GM12878 (cell line): ENCODE data around the gene SYNPO2L. TPM values are rescaled to one million over a fixed set of nuclear protein-coding genes. Genes with fewer than 3 reads are reported as not detected.

Experiments used
- BCL11A ChIP-seq: IDR thresholded peaks from 2 replicates; pipeline ENCODE4 v1.6.1; 2011; ENCODE audit warnings: low read depth, low read length
- DPF2 ChIP-seq: fragments of 450-650 bp; IDR thresholded peaks from 2 replicates; pipeline ENCODE4 v1.6.1; 2017; ENCODE audit warnings: mild to moderate bottlenecking
- EP300 ChIP-seq, 2 experiments: fragments of 150-350 bp in 1 of 2; IDR thresholded peaks; 2 replicates each; pipeline ENCODE4 v1.6.1; 2011 to 2012; ENCODE audit warnings: low read depth in 2 of 2, low read length in 2 of 2, borderline replicate concordance in 1 of 2, improper control_type of control experiment in 1 of 2, inconsistent platforms in 1 of 2; ENCODE audit not compliant: control insufficient read depth in 1 of 2
- ETV6 ChIP-seq, 2 experiments: fragments of 450-650 bp in 1 of 2; IDR thresholded peaks in 1 of 2; conservative IDR thresholded peaks in 1 of 2; 2 replicates each; pipeline ENCODE4 v1.6.1; 2014; ENCODE audit warnings: antibody characterized with exemption in 1 of 2, borderline replicate concordance in 1 of 2, low read depth in 1 of 2, mild to moderate bottlenecking in 1 of 2, moderate library complexity in 1 of 2
- IRF4 ChIP-seq: IDR thresholded peaks from 2 replicates; pipeline ENCODE4 v1.6.1; 2011; ENCODE audit warnings: low read depth, low read length
- JUNB ChIP-seq: IDR thresholded peaks from 2 replicates; pipeline ENCODE4 v1.6.1; 2016; ENCODE audit warnings: antibody characterized with exemption, mild to moderate bottlenecking
- MEF2B ChIP-seq: fragments of 450-650 bp; IDR thresholded peaks from 2 replicates; pipeline ENCODE4 v1.6.1; 2018; ENCODE audit warnings: mild to moderate bottlenecking, moderate library complexity; ENCODE audit not compliant: partially characterized antibody, poor library complexity, severe bottlenecking
- MTA2 ChIP-seq: fragments of 450-650 bp; IDR thresholded peaks from 2 replicates; pipeline ENCODE4 v1.6.1; 2016; ENCODE audit warnings: low read depth, mild to moderate bottlenecking, moderate library complexity
- NFYA ChIP-seq: IDR thresholded peaks from 2 replicates; pipeline ENCODE4 v1.6.1; 2011; ENCODE audit warnings: low read depth, mild to moderate bottlenecking, low read length, improper control_type of control experiment, borderline replicate concordance
- NFYB ChIP-seq: IDR thresholded peaks from 2 replicates; pipeline ENCODE4 v1.6.1; 2011; ENCODE audit warnings: low read depth, mild to moderate bottlenecking, low read length, improper control_type of control experiment, moderate library complexity; ENCODE audit not compliant: insufficient read depth
- RELA ChIP-seq: fragments of 450-650 bp; IDR thresholded peaks from 2 replicates; pipeline ENCODE4 v1.8.0; 2014; ENCODE audit warnings: borderline replicate concordance; ENCODE audit not compliant: partially characterized antibody
- RFX5 ChIP-seq: IDR thresholded peaks from 2 replicates; pipeline ENCODE4 v1.6.1; 2011; ENCODE audit warnings: low read depth, low read length, improper control_type of control experiment
- RUNX3 ChIP-seq: IDR thresholded peaks from 2 replicates; pipeline ENCODE4 v1.6.1; 2012; ENCODE audit warnings: low read length, inconsistent platforms
- SMAD5 ChIP-seq: IDR thresholded peaks from 2 replicates; pipeline ENCODE4 v1.6.1; 2016; ENCODE audit warnings: antibody characterized with exemption, low read depth
- SMC3 ChIP-seq: IDR thresholded peaks from 2 replicates; pipeline ENCODE4 v1.6.1; 2011; ENCODE audit warnings: low read length, improper control_type of control experiment, borderline replicate concordance
- SREBF2 ChIP-seq: IDR thresholded peaks from 2 replicates; pipeline ENCODE4 v1.6.1; 2012; ENCODE audit warnings: mild to moderate bottlenecking, low read length
- TCF7 ChIP-seq: IDR thresholded peaks from 2 replicates; pipeline ENCODE4 v1.6.1; 2014; ENCODE audit warnings: antibody characterized with exemption, borderline replicate concordance
- ZBED1 ChIP-seq: IDR thresholded peaks from 2 replicates; pipeline ENCODE4 v1.6.1; 2016; ENCODE audit warnings: borderline replicate concordance
- polyA plus RNA-seq, 11 experiments: library from polyadenylated mRNA; depleted of rRNA in 4 of 11; unstranded in 6 of 11; stranded (reverse) in 5 of 11; fragments of >200 nt; fragmentation: Nextera tagmentation in 4 of 11; fragmentation: Illumina TruSeq in 1 of 11; extraction: Ambion mirVana in 4 of 11; extraction: Trizol in 1 of 11; gene quantifications; 1 replicate in 1 of 11; 2 replicates in 10 of 11; pipeline versions ENCODE4 v1.2.1 to v1.2.3, GENCODE V29; 2011 to 2016; ENCODE audit warnings: inconsistent platforms in 2 of 11, missing spikeins in 2 of 11, low read depth in 1 of 11
- total RNA-seq, 4 experiments: library from RNA; depleted of rRNA in 3 of 4; stranded (reverse); fragments of >200 nt in 3 of 4; fragmentation: Illumina TruSeq in 1 of 4; extraction: Trizol in 1 of 4; gene quantifications; 2 replicates each; pipeline versions ENCODE4 v1.2.1 to v1.2.3, GENCODE V29; 2013 to 2021
- TF ChIP-seq, protein P1 (sequence below): fragments of 450-650 bp; conservative IDR thresholded peaks from 2 replicates; pipeline ENCODE4 v1.6.1; 2017; ENCODE audit warnings: mild to moderate bottlenecking, moderate library complexity
- TF ChIP-seq, protein P2 (sequence below), 3 experiments: IDR thresholded peaks in 2 of 3; conservative IDR thresholded peaks in 1 of 3; 2 replicates each; pipeline ENCODE4 v1.5.1; 2011; ENCODE audit warnings: low read depth in 3 of 3, low read length in 3 of 3, mild to moderate bottlenecking in 3 of 3, control low read depth in 2 of 3, moderate library complexity in 2 of 3, inconsistent platforms in 1 of 3, mixed read lengths in 1 of 3; ENCODE audit not compliant: control insufficient read depth in 2 of 3, insufficient read depth in 1 of 3; ENCODE audit errors: extremely low read depth in 1 of 3
- TF ChIP-seq, protein P3 (sequence below): fragments of 150-350 bp; IDR thresholded peaks from 2 replicates; pipeline ENCODE4 v1.6.1; 2014; ENCODE audit warnings: mild to moderate bottlenecking, low read depth, low read length
- TF ChIP-seq, protein P4 (sequence below): fragments of 450-650 bp; IDR thresholded peaks from 2 replicates; pipeline ENCODE4 v1.6.1; 2017; ENCODE audit warnings: mild to moderate bottlenecking, low read depth, inconsistent platforms; ENCODE audit not compliant: poor library complexity, severe bottlenecking

The SYNPO2L gene
- total and polyA plus RNA-seq, 10 of the 15 experiments (the other 5 are each of a cell fraction or from before 2014, with no cell fraction given): 0.01 to 2.3 (median 0.59) TPM

DNA sequence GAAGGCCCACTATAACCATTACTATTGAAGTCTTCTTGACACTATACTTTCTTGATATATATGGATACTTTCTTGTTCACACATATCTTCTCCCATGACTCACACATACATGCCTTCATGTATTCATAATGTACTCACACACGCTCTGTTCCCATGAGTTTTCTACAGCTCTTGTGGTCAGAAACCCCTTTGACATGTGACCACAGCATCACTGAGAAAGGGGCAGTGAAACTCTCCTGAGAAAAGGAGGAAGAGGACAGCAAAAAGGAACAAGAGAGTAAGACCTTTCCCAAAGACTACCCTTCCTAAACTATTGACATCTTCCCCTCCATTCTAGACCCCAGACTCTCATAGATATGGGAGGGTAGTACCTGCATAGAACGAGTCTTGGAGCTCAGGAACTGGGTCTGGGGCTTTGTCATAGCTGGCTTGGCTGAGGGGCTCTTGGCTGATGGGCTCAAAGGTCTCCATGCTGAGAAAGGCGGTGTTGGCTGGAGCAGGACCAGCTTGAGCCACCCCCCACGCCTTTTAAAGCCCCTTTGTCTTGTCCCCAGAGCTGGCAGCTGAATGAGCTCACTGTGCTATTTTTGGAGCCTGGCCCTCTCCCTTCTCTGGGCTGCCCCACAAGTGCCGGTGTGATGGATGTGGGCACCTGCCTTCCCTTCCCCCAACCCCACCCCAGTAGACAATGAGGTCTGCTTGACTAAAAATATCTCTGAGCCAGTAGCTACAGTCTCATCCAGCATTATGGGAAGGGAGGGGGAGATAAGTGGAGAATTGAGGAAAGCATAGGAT, 5.1 kb downstream of the SYNPO2L start (continued):
- TF ChIP-seq, protein P1, sequence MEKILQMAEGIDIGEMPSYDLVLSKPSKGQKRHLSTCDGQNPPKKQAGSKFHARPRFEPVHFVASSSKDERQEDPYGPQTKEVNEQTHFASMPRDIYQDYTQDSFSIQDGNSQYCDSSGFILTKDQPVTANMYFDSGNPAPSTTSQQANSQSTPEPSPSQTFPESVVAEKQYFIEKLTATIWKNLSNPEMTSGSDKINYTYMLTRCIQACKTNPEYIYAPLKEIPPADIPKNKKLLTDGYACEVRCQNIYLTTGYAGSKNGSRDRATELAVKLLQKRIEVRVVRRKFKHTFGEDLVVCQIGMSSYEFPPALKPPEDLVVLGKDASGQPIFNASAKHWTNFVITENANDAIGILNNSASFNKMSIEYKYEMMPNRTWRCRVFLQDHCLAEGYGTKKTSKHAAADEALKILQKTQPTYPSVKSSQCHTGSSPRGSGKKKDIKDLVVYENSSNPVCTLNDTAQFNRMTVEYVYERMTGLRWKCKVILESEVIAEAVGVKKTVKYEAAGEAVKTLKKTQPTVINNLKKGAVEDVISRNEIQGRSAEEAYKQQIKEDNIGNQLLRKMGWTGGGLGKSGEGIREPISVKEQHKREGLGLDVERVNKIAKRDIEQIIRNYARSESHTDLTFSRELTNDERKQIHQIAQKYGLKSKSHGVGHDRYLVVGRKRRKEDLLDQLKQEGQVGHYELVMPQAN: no peak
- peak; percentile 45; the same call in 1 of the 2 replicates for TF ChIP-seq MTA2
- TF ChIP-seq EP300 (IDR thresholded peaks at IDR 0.05; ENCODE audit: borderline replicate concordance in 1 of 2, control insufficient read depth in 1 of 2, low read depth in 2 of 2, low read length in 2 of 2): peak; percentile 26 to 45; a peak in 1 of 4 replicates
- TF ChIP-seq, protein P2, sequence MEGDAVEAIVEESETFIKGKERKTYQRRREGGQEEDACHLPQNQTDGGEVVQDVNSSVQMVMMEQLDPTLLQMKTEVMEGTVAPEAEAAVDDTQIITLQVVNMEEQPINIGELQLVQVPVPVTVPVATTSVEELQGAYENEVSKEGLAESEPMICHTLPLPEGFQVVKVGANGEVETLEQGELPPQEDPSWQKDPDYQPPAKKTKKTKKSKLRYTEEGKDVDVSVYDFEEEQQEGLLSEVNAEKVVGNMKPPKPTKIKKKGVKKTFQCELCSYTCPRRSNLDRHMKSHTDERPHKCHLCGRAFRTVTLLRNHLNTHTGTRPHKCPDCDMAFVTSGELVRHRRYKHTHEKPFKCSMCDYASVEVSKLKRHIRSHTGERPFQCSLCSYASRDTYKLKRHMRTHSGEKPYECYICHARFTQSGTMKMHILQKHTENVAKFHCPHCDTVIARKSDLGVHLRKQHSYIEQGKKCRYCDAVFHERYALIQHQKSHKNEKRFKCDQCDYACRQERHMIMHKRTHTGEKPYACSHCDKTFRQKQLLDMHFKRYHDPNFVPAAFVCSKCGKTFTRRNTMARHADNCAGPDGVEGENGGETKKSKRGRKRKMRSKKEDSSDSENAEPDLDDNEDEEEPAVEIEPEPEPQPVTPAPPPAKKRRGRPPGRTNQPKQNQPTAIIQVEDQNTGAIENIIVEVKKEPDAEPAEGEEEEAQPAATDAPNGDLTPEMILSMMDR (IDR thresholded peaks at IDR 0.05 in 2 of 3, conservative IDR thresholded peaks at IDR 0.05 in 1 of 3; ENCODE audit: control insufficient read depth in 2 of 3, extremely low read depth in 1 of 3, insufficient read depth in 1 of 3, low read depth in 3 of 3, low read length in 3 of 3): no peak
- no peak for TF ChIP-seq NFYA
- no peak for TF ChIP-seq RFX5
- TF ChIP-seq, protein P3, sequence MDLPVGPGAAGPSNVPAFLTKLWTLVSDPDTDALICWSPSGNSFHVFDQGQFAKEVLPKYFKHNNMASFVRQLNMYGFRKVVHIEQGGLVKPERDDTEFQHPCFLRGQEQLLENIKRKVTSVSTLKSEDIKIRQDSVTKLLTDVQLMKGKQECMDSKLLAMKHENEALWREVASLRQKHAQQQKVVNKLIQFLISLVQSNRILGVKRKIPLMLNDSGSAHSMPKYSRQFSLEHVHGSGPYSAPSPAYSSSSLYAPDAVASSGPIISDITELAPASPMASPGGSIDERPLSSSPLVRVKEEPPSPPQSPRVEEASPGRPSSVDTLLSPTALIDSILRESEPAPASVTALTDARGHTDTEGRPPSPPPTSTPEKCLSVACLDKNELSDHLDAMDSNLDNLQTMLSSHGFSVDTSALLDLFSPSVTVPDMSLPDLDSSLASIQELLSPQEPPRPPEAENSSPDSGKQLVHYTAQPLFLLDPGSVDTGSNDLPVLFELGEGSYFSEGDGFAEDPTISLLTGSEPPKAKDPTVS: no peak
- TF ChIP-seq BCL11A: no peak
- no peak for TF ChIP-seq NFYB
- no peak; a peak in 1 of 4 replicates for TF ChIP-seq ETV6 (conservative IDR thresholded peaks at IDR 0.05 in 1 of 2, IDR thresholded peaks at IDR 0.05 in 1 of 2; ENCODE audit: borderline replicate concordance in 1 of 2, low read depth in 1 of 2)
- TF ChIP-seq IRF4: no peak
- TF ChIP-seq RELA: no peak
- TF ChIP-seq DPF2: peak; percentile 62; the same call in 1 of the 2 replicates
- no peak for TF ChIP-seq SREBF2
- no peak for TF ChIP-seq TCF7
- TF ChIP-seq SMC3: no peak
- TF ChIP-seq MEF2B: peak; percentile 83
- TF ChIP-seq JUNB: 0 out of 2 replicates have a peak, but pooled peaks have one; percentile 2
- no peak for TF ChIP-seq SMAD5
- TF ChIP-seq ZBED1: 0 out of 2 replicates have a peak, but pooled peaks have one; percentile 53
- TF ChIP-seq, protein P4, sequence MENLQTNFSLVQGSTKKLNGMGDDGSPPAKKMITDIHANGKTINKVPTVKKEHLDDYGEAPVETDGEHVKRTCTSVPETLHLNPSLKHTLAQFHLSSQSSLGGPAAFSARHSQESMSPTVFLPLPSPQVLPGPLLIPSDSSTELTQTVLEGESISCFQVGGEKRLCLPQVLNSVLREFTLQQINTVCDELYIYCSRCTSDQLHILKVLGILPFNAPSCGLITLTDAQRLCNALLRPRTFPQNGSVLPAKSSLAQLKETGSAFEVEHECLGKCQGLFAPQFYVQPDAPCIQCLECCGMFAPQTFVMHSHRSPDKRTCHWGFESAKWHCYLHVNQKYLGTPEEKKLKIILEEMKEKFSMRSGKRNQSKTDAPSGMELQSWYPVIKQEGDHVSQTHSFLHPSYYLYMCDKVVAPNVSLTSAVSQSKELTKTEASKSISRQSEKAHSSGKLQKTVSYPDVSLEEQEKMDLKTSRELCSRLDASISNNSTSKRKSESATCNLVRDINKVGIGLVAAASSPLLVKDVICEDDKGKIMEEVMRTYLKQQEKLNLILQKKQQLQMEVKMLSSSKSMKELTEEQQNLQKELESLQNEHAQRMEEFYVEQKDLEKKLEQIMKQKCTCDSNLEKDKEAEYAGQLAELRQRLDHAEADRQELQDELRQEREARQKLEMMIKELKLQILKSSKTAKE: no peak
- TF ChIP-seq RUNX3: peak; percentile 98
